ENCODE results near the gene H6PD.

H6PD gene

GRCh38 chr1:9207715-9208114 is 26.9 kb upstream of the H6PD start:
- no peak for DNase-seq

GRCh38 chr1:9211291-9211811 is 23.2 kb upstream of the H6PD start:
- DNase-seq: no peak

- DNase-seq: no peak
Observed at GRCh38 chr1:9212735-9213134, 21.8 kb upstream of the H6PD start.

GRCh38 chr1:9213956-9214355 is 20.6 kb upstream of the H6PD start:
- DNase-seq: no peak

- no peak for DNase-seq
Observed at GRCh38 chr1:9218917-9219316, 15.7 kb upstream of the H6PD start.

- DNase-seq: no peak
Observed at GRCh38 chr1:9222846-9223625, 11.5 kb upstream of the H6PD start.

GRCh38 chr1:9224664-9225410 is 9.7 kb upstream of the H6PD start:
- no peak for DNase-seq

- DNase-seq: peak; percentile 28
Observed at GRCh38 chr1:9225411-9225785, 9.2 kb upstream of the H6PD start.

- no peak for DNase-seq
Observed at GRCh38 chr1:9228609-9229008, 6.0 kb upstream of the H6PD start.

GRCh38 chr1:9229549-9229948 is 5.0 kb upstream of the H6PD start:
- no peak for DNase-seq

- DNase-seq: no peak
Observed at GRCh38 chr1:9230869-9231533, 3.6 kb upstream of the H6PD start.

- DNase-seq: no peak
Observed at GRCh38 chr1:9231648-9232332, 2.8 kb upstream of the H6PD start.

- no peak for DNase-seq
Observed at GRCh38 chr1:9233241-9233941, 1.2 kb upstream of the H6PD start.

- no peak for DNase-seq
Observed at GRCh38 chr1:9233942-9234222, 692 bp upstream of the H6PD start.

- no peak for DNase-seq
Observed at GRCh38 chr1:9235096-9235459, 504 bp downstream of the H6PD start.

- DNase-seq: no peak
Observed at GRCh38 chr1:9235560-9235959, 986 bp downstream of the H6PD start.

- no peak for DNase-seq
Observed at GRCh38 chr1:9238134-9238533, 3.6 kb downstream of the H6PD start.

- no peak for DNase-seq
Observed at GRCh38 chr1:9238550-9238949, 4.0 kb downstream of the H6PD start.

- DNase-seq: peak; percentile 7
Observed at GRCh38 chr1:9239622-9240401, 5.2 kb downstream of the H6PD start.

- DNase-seq: no peak
Observed at GRCh38 chr1:9240914-9241820, 6.6 kb downstream of the H6PD start.

GRCh38 chr1:9241891-9242290 is 7.3 kb downstream of the H6PD start:
- no peak for DNase-seq

All from T1000 (cell line).